ENCODE measurements around the gene MYL5.
A peak's percentile ranks its signal among the peaks of the same experiment; 100 is the strongest.

The MYL5 gene

GRCh38 chr4:675036-675882, 917 bp downstream of the MYL5 start:
- peaks cover 4% of the 10 kb centered on the region for H3K36me3 Mint-ChIP-seq
- H3K27ac Mint-ChIP-seq: peak overlapping the region; percentile 79
- H3K9me3 Mint-ChIP-seq: no peaks in the 10 kb centered on the region
- H3K4me3 Mint-ChIP-seq: peak overlapping the region; percentile 88
- no peaks in the 10 kb centered on the region for H3K27me3 Mint-ChIP-seq
- H3K4me1 Mint-ChIP-seq: peaks cover 5% of the 10 kb centered on the region

- no peaks in the 10 kb centered on the region for H3K9me3 Mint-ChIP-seq
- H3K4me1 Mint-ChIP-seq: peaks cover 9% of the 10 kb centered on the region
- H3K27me3 Mint-ChIP-seq: no peaks in the 10 kb centered on the region
- H3K36me3 Mint-ChIP-seq: peaks cover 4% of the 10 kb centered on the region
- H3K4me3 Mint-ChIP-seq: peak overlapping the region; percentile 47
- peak overlapping the region; percentile 17 for H3K27ac Mint-ChIP-seq
These were observed 1.9 kb downstream of the MYL5 start for GRCh38 chr4:675980-676870.

- Mint-ChIP-seq H3K4me1 (peaks cover 9% of the 10 kb centered on the region), H3K36me3 (peaks cover 4% of the 10 kb centered on the region), H3K27ac (no peak overlapping the region), H3K4me3 (peak overlapping the region; percentile 47), H3K27me3 (no peaks in the 10 kb centered on the region), H3K9me3 (no peaks in the 10 kb centered on the region)
These were observed 2.5 kb downstream of the MYL5 start for GRCh38 chr4:676871-677235.

GRCh38 chr4:677431-678293, 3.3 kb downstream of the MYL5 start:
- H3K4me1 Mint-ChIP-seq: peaks cover 9% of the 10 kb centered on the region
- peak overlapping the region; percentile 68 for H3K27ac Mint-ChIP-seq
- no peaks in the 10 kb centered on the region for H3K27me3 Mint-ChIP-seq
- H3K4me3 Mint-ChIP-seq: no peak overlapping the region
- H3K36me3 Mint-ChIP-seq: peaks cover 4% of the 10 kb centered on the region
- no peaks in the 10 kb centered on the region for H3K9me3 Mint-ChIP-seq

- Mint-ChIP-seq H3K4me3 (no peak overlapping the region), H3K9me3 (no peaks in the 10 kb centered on the region), H3K4me1 (peaks cover 4% of the 10 kb centered on the region), H3K27ac (no peak overlapping the region), H3K27me3 (no peaks in the 10 kb centered on the region), H3K36me3 (no peaks in the 10 kb centered on the region)
These were observed 4.2 kb downstream of the MYL5 start for GRCh38 chr4:678331-679103.

GRCh38 chr4:679104-679481, 4.8 kb downstream of the MYL5 start:
- no peaks in the 10 kb centered on the region for H3K36me3 Mint-ChIP-seq
- no peak overlapping the region for H3K4me3 Mint-ChIP-seq
- H3K9me3 Mint-ChIP-seq: no peaks in the 10 kb centered on the region
- no peaks in the 10 kb centered on the region for H3K27me3 Mint-ChIP-seq
- peaks cover 4% of the 10 kb centered on the region for H3K4me1 Mint-ChIP-seq
- no peak overlapping the region for H3K27ac Mint-ChIP-seq

- no peaks in the 10 kb centered on the region for H3K9me3 Mint-ChIP-seq
- H3K4me3 Mint-ChIP-seq: no peak overlapping the region
- peaks cover 4% of the 10 kb centered on the region for H3K4me1 Mint-ChIP-seq
- H3K27ac Mint-ChIP-seq: no peak overlapping the region
- H3K27me3 Mint-ChIP-seq: no peaks in the 10 kb centered on the region
- H3K36me3 Mint-ChIP-seq: no peaks in the 10 kb centered on the region
These were observed 5.3 kb downstream of the MYL5 start for GRCh38 chr4:679629-680028.

GRCh38 chr4:680091-680490, 5.7 kb downstream of the MYL5 start:
- no peaks in the 10 kb centered on the region for H3K9me3 Mint-ChIP-seq
- H3K4me1 Mint-ChIP-seq: peaks cover 4% of the 10 kb centered on the region
- H3K36me3 Mint-ChIP-seq: no peaks in the 10 kb centered on the region
- no peak overlapping the region for H3K27ac Mint-ChIP-seq
- no peaks in the 10 kb centered on the region for H3K27me3 Mint-ChIP-seq
- peak overlapping the region; percentile 55 for H3K4me3 Mint-ChIP-seq

- Mint-ChIP-seq H3K4me1 (peaks cover 4% of the 10 kb centered on the region), H3K27me3 (no peaks in the 10 kb centered on the region), H3K36me3 (no peaks in the 10 kb centered on the region), H3K4me3 (peak overlapping the region; percentile 55), H3K9me3 (no peaks in the 10 kb centered on the region), H3K27ac (no peak overlapping the region)
These were observed 6.2 kb downstream of the MYL5 start for GRCh38 chr4:680551-680927.

GRCh38 chr4:680928-681645, 6.7 kb downstream of the MYL5 start:
- Mint-ChIP-seq H3K4me3 (peak overlapping the region; percentile 39), H3K9me3 (no peaks in the 10 kb centered on the region), H3K36me3 (no peaks in the 10 kb centered on the region), H3K27me3 (no peaks in the 10 kb centered on the region), H3K27ac (no peak overlapping the region), H3K4me1 (peaks cover 4% of the 10 kb centered on the region)

- H3K4me1 Mint-ChIP-seq: peaks cover 4% of the 10 kb centered on the region
- H3K9me3 Mint-ChIP-seq: no peaks in the 10 kb centered on the region
- no peaks in the 10 kb centered on the region for H3K36me3 Mint-ChIP-seq
- H3K4me3 Mint-ChIP-seq: no peak overlapping the region
- H3K27ac Mint-ChIP-seq: no peak overlapping the region
- no peaks in the 10 kb centered on the region for H3K27me3 Mint-ChIP-seq
These were observed 7.6 kb downstream of the MYL5 start for GRCh38 chr4:681736-682451.

- Mint-ChIP-seq H3K4me3 (peak overlapping the region; percentile 4), H3K4me1 (peaks cover 4% of the 10 kb centered on the region), H3K9me3 (no peaks in the 10 kb centered on the region), H3K36me3 (no peaks in the 10 kb centered on the region), H3K27ac (no peak overlapping the region), H3K27me3 (no peaks in the 10 kb centered on the region)
These were observed 8.3 kb downstream of the MYL5 start for GRCh38 chr4:682490-683172.

GRCh38 chr4:683247-683897, 9.0 kb downstream of the MYL5 start:
- H3K9me3 Mint-ChIP-seq: no peaks in the 10 kb centered on the region
- no peak overlapping the region for H3K27ac Mint-ChIP-seq
- no peaks in the 10 kb centered on the region for H3K27me3 Mint-ChIP-seq
- H3K36me3 Mint-ChIP-seq: no peaks in the 10 kb centered on the region
- H3K4me3 Mint-ChIP-seq: no peak overlapping the region
- H3K4me1 Mint-ChIP-seq: peaks cover 9% of the 10 kb centered on the region
